ENCODE measurements around the gene NAPA. TPM values are rescaled to one million over a fixed set of nuclear protein-coding genes. Genes with fewer than 3 reads are reported as not detected.

NAPA gene
- polyA plus RNA-seq, 1 donor from 2014 or later: 100 TPM

- no peaks in the 10 kb centered on the region for H3K9me3 ChIP-seq (ENCODE audit: low read length)
- TF ChIP-seq POLR2AphosphoS5 (IDR thresholded peaks at IDR 0.05) (no peak), TAF1 (IDR thresholded peaks at IDR 0.05; ENCODE audit: low read depth) (no peak), RAD21 (conservative IDR thresholded peaks at IDR 0.05) (no peak), EZH2 (IDR thresholded peaks at IDR 0.05; ENCODE audit: borderline replicate concordance, insufficient read depth, low read length, poor library complexity, severe bottlenecking) (no peak), EP300 (conservative IDR thresholded peaks at IDR 0.05; ENCODE audit: poor library complexity, severe bottlenecking) (no peak), CTCF (IDR thresholded peaks at IDR 0.05; ENCODE audit: poor library complexity, severe bottlenecking) (no peak), MXI1 (conservative IDR thresholded peaks at IDR 0.05; ENCODE audit: poor library complexity, severe bottlenecking) (no peak), SMC3 (conservative IDR thresholded peaks at IDR 0.05; ENCODE audit: poor library complexity) (no peak)
- TF ChIP-seq, protein P1, sequence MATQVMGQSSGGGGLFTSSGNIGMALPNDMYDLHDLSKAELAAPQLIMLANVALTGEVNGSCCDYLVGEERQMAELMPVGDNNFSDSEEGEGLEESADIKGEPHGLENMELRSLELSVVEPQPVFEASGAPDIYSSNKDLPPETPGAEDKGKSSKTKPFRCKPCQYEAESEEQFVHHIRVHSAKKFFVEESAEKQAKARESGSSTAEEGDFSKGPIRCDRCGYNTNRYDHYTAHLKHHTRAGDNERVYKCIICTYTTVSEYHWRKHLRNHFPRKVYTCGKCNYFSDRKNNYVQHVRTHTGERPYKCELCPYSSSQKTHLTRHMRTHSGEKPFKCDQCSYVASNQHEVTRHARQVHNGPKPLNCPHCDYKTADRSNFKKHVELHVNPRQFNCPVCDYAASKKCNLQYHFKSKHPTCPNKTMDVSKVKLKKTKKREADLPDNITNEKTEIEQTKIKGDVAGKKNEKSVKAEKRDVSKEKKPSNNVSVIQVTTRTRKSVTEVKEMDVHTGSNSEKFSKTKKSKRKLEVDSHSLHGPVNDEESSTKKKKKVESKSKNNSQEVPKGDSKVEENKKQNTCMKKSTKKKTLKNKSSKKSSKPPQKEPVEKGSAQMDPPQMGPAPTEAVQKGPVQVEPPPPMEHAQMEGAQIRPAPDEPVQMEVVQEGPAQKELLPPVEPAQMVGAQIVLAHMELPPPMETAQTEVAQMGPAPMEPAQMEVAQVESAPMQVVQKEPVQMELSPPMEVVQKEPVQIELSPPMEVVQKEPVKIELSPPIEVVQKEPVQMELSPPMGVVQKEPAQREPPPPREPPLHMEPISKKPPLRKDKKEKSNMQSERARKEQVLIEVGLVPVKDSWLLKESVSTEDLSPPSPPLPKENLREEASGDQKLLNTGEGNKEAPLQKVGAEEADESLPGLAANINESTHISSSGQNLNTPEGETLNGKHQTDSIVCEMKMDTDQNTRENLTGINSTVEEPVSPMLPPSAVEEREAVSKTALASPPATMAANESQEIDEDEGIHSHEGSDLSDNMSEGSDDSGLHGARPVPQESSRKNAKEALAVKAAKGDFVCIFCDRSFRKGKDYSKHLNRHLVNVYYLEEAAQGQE (IDR thresholded peaks at IDR 0.05; ENCODE audit: borderline replicate concordance): no peak
- H3K9ac ChIP-seq (ENCODE audit: low read length): peak overlapping the region; percentile 42
- peak overlapping the region; percentile 54 for H3K4me3 ChIP-seq (ENCODE audit: low read length)
- no peaks in the 10 kb centered on the region for H3K79me2 ChIP-seq (replicated peaks; ENCODE audit: insufficient read depth, low read length)
- H3K27me3 ChIP-seq (ENCODE audit: insufficient read depth, low read depth, low read length): no peaks in the 10 kb centered on the region
- H3F3A ChIP-seq (ENCODE audit: insufficient read depth, low read length, poor library complexity, severe bottlenecking): no peaks in the 10 kb centered on the region
- peak overlapping the region; percentile 49 for H3K4me2 ChIP-seq (ENCODE audit: low read length)
- no peak overlapping the region for H2AFZ ChIP-seq (ENCODE audit: low read depth, low read length)
- H4K20me1 ChIP-seq (ENCODE audit: insufficient read depth): no peaks in the 10 kb centered on the region
- peak overlapping the region; percentile 70 for H3K27ac ChIP-seq (ENCODE audit: low read length)
- H3K36me3 ChIP-seq (ENCODE audit: insufficient read depth, low read length): no peaks in the 10 kb centered on the region
- no peaks in the 10 kb centered on the region for H3K9me2 ChIP-seq (ENCODE audit: insufficient read depth, low read length)
These were observed 50.0 kb downstream of the NAPA start for GRCh38 chr19:47464675-47465419.

- no peaks in the 10 kb centered on the region for H3K36me3 ChIP-seq (ENCODE audit: insufficient read depth, low read length)
- peaks cover 4% of the 10 kb centered on the region for H3K27me3 ChIP-seq (ENCODE audit: insufficient read depth, low read depth, low read length)
- no peak overlapping the region for H3K9ac ChIP-seq (ENCODE audit: low read length)
- H3K4me2 ChIP-seq (ENCODE audit: low read length): no peak overlapping the region
- H3F3A ChIP-seq (ENCODE audit: insufficient read depth, low read length, poor library complexity, severe bottlenecking): no peaks in the 10 kb centered on the region
- no peak overlapping the region for H2AFZ ChIP-seq (ENCODE audit: low read depth, low read length)
- no peaks in the 10 kb centered on the region for H3K9me2 ChIP-seq (ENCODE audit: insufficient read depth, low read length)
- TF ChIP-seq SMC3 (conservative IDR thresholded peaks at IDR 0.05; ENCODE audit: poor library complexity) (no peak), MXI1 (conservative IDR thresholded peaks at IDR 0.05; ENCODE audit: poor library complexity, severe bottlenecking) (no peak), POLR2AphosphoS5 (IDR thresholded peaks at IDR 0.05) (no peak), RAD21 (conservative IDR thresholded peaks at IDR 0.05) (no peak), CTCF (IDR thresholded peaks at IDR 0.05; ENCODE audit: poor library complexity, severe bottlenecking) (no peak), EZH2 (IDR thresholded peaks at IDR 0.05; ENCODE audit: borderline replicate concordance, insufficient read depth, low read length, poor library complexity, severe bottlenecking) (no peak)
- TF ChIP-seq, protein P1 (IDR thresholded peaks at IDR 0.05; ENCODE audit: borderline replicate concordance): no peak
- no peak overlapping the region for H3K4me3 ChIP-seq (ENCODE audit: low read length)
- H4K20me1 ChIP-seq (ENCODE audit: insufficient read depth): no peaks in the 10 kb centered on the region
- no peak overlapping the region for H3K27ac ChIP-seq (ENCODE audit: low read length)
- H3K9me3 ChIP-seq (ENCODE audit: low read length): no peaks in the 10 kb centered on the region
- H3K79me2 ChIP-seq (replicated peaks; ENCODE audit: insufficient read depth, low read length): no peaks in the 10 kb centered on the region
These were observed 53.0 kb downstream of the NAPA start for GRCh38 chr19:47461876-47462275.
